SU-DHL-6 (cell line): ENCODE results near the gene PLCB2.

Experiments used
- CTCF ChIP-seq: fragments of 200-600 bp; sonication (generic); IDR thresholded peaks from one replicate; pipeline ENCODE4 v1.5.1; 2017; ENCODE audit warnings: antibody characterized with exemption, mild to moderate bottlenecking, low read length, moderate library complexity; ENCODE audit not compliant: insufficient read depth, poor library complexity, severe bottlenecking
- EZH2phosphoT487 ChIP-seq: fragments of 200-600 bp; sonication (generic), shearing (Covaris generic); conservative IDR thresholded peaks from 2 replicates; pipeline ENCODE4 v1.6.1; 2018; ENCODE audit warnings: mild to moderate bottlenecking, antibody characterized with exemption, low read length, moderate library complexity, mixed read lengths

GRCh38 chr15:40340038-40340739 is 32.5 kb upstream of the PLCB2 start:
- no peak for TF ChIP-seq CTCF
- no peak for TF ChIP-seq EZH2phosphoT487
